ENCODE results near the gene NPAS2. TPM values are rescaled to one million over a fixed set of nuclear protein-coding genes. Genes with fewer than 3 reads are reported as not detected.

The NPAS2 gene
- total and polyA plus RNA-seq, 2 donors from 2014 or later = 8.4 to 44.5 TPM

GRCh38 chr2:100968146-100969145 is 148.5 kb downstream of the NPAS2 start:
- Histone ChIP-seq H3K4me1 (ENCODE audit: control insufficient read depth in 2 of 3, insufficient read depth in 2 of 3, low read depth in 1 of 3, low read length in 3 of 3) (no peaks in the 10 kb centered on the region), H3K9me3 (ENCODE audit: control insufficient read depth in 2 of 3, insufficient read depth in 1 of 3, low read length in 3 of 3) (no peaks in the 10 kb centered on the region)
- DNase-seq = peak in 1 of 5 donors; percentile 55

GRCh38 chr2:100969998-100970397 is 150.1 kb downstream of the NPAS2 start:
- DNase-seq (peak in 1 of 5 donors; percentile 29), FAIRE-seq (no peak)
- Histone ChIP-seq H3K4me1 (ENCODE audit: control insufficient read depth in 2 of 3, insufficient read depth in 2 of 3, low read depth in 1 of 3, low read length in 3 of 3) (no peaks in the 10 kb centered on the region), H3K4me3 (ENCODE audit: low read length in 3 of 3) (no peak overlapping the region), H3K9me3 (ENCODE audit: control insufficient read depth in 2 of 3, insufficient read depth in 1 of 3, low read length in 3 of 3) (no peaks in the 10 kb centered on the region), H3K27ac (ENCODE audit: low read depth in 2 of 2, low read length in 2 of 2) (no peak overlapping the region), H3K27me3 (ENCODE audit: control insufficient read depth, insufficient read depth, low read length) (no peaks in the 10 kb centered on the region), H3K9ac (ENCODE audit: low read length in 3 of 3) (no peak overlapping the region), H3K36me3 (ENCODE audit: control insufficient read depth in 2 of 3, insufficient read depth in 3 of 3, low read length in 3 of 3) (peaks cover 4 to 12% (median 11%) of the 10 kb centered on the region in 3 donors)
- TF ChIP-seq, protein P1, sequence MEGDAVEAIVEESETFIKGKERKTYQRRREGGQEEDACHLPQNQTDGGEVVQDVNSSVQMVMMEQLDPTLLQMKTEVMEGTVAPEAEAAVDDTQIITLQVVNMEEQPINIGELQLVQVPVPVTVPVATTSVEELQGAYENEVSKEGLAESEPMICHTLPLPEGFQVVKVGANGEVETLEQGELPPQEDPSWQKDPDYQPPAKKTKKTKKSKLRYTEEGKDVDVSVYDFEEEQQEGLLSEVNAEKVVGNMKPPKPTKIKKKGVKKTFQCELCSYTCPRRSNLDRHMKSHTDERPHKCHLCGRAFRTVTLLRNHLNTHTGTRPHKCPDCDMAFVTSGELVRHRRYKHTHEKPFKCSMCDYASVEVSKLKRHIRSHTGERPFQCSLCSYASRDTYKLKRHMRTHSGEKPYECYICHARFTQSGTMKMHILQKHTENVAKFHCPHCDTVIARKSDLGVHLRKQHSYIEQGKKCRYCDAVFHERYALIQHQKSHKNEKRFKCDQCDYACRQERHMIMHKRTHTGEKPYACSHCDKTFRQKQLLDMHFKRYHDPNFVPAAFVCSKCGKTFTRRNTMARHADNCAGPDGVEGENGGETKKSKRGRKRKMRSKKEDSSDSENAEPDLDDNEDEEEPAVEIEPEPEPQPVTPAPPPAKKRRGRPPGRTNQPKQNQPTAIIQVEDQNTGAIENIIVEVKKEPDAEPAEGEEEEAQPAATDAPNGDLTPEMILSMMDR (IDR thresholded peaks at IDR 0.05; ENCODE audit: borderline replicate concordance, extremely low read depth, insufficient read depth) = no peak
- intact Hi-C loops (cut with DNase I) = no loop called here

More at GRCh38 chr2:100968146-100969145, 148.5 kb downstream of the NPAS2 start:
- H3K27ac ChIP-seq (ENCODE audit: low read depth in 2 of 2, low read length in 2 of 2) = no peak overlapping the region
- no peak for FAIRE-seq
- no peaks in the 10 kb centered on the region for H3K27me3 ChIP-seq (ENCODE audit: control insufficient read depth, insufficient read depth, low read length)
- intact Hi-C loops (cut with DNase I) = no loop called here
- no peak overlapping the region for H3K9ac ChIP-seq (ENCODE audit: low read length in 3 of 3)
- H3K4me3 ChIP-seq (ENCODE audit: low read length in 3 of 3) = no peak overlapping the region
- TF ChIP-seq, protein P1 (IDR thresholded peaks at IDR 0.05; ENCODE audit: borderline replicate concordance, extremely low read depth, insufficient read depth) = no peak
- H3K36me3 ChIP-seq (ENCODE audit: control insufficient read depth in 2 of 3, insufficient read depth in 3 of 3, low read length in 3 of 3) = peaks cover 4 to 11% (median 10%) of the 10 kb centered on the region in 3 donors

GRCh38 chr2:100971221-100971620 is 151.3 kb downstream of the NPAS2 start:
- FAIRE-seq (no peak), DNase-seq (peak in 1 of 5 donors; percentile 48)
- no peak overlapping the region for H3K4me3 ChIP-seq (ENCODE audit: low read length in 3 of 3)
- no peak overlapping the region for H3K27ac ChIP-seq (ENCODE audit: low read depth in 2 of 2, low read length in 2 of 2)
- H3K27me3 ChIP-seq (ENCODE audit: control insufficient read depth, insufficient read depth, low read length) = no peaks in the 10 kb centered on the region
- H3K4me1 ChIP-seq (ENCODE audit: control insufficient read depth in 2 of 3, insufficient read depth in 2 of 3, low read depth in 1 of 3, low read length in 3 of 3) = no peaks in the 10 kb centered on the region
- H3K9ac ChIP-seq (ENCODE audit: low read length in 3 of 3) = no peak overlapping the region
- TF ChIP-seq, protein P1 (IDR thresholded peaks at IDR 0.05; ENCODE audit: borderline replicate concordance, extremely low read depth, insufficient read depth) = no peak
- intact Hi-C loops (cut with DNase I) = no loop called here
- H3K9me3 ChIP-seq (ENCODE audit: control insufficient read depth in 2 of 3, insufficient read depth in 1 of 3, low read length in 3 of 3) = no peaks in the 10 kb centered on the region
- H3K36me3 ChIP-seq (ENCODE audit: control insufficient read depth in 2 of 3, insufficient read depth in 3 of 3, low read length in 3 of 3) = peaks cover 4 to 17% (median 16%) of the 10 kb centered on the region in 3 donors
